NCI-H1694 treated with DMSO at 0.1 percent for 48 hours (cell line): ENCODE measurements around the gene SLC13A5.
"Not testable (repeated sequence)": the region's sequence is repeated elsewhere in the genome, so short reads cannot be mapped to it uniquely, and the experiment has no call there.

Source experiments
- DNase-seq: peaks from one replicate; lab custom pipeline; 2025; lab: John Stamatoyannopoulos, UW

The SLC13A5 gene

DNA sequence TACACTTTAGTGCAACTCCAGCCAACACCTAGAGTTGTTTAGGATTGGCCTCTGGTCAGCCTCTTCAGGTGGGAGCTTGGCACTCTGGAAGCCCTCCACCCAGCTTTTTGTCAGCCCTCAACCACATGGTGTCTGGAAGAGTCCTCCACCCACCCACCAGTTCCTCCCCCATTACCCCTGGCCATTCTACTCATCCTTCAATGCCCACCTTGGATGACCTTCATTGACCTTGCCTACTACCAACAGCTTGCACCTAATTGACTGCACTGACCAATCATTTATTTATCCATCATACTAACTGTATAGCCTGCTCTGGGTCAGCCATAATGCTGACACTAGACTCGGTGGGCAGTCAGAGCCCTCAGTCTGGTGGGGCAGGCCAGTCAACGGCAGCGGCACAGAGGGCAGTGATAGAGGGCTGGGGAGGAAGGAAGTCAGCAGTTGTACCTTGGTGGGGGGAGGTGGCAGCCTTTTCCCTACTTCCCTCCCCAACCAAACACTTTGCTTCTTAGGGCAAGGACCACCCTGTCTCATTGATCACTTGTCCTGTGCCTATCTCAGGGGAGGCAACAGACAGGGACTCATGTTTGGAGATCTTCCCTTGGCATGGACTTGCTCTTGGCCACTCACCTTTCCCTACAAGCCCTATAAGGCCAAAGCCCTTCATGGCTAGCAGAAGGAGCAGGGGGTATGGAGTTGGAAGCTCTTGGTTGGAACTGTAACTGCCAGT, 29.3 kb downstream of the SLC13A5 start:
- no peak for DNase-seq

DNA sequence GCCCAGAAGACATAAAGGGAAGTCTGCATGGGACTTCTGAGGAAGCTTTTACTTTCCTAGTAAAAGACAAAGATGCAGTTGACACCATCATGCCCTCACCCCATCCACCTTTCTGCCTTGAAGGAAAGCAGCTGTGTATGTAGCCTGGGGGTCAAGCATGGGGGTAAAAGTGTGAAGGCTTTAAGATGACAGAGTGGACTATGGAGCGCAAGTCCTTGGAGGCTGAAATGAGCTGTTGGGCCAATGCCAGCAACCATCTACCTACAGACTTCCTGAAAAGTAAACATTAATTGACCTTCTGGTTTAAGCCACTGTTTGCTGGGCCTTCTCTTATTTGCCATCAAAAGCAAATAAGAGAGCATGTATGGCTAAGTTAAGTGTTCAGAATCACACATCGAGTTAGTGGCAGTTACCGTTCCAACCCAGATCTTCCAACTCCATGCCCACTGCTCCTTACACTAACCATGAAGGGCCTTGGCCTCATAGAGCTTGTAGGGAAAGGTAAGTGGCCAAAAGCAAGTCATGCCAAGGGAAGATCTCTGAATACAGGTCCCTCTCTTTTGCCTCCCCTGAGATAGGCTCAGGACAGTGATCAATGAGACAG, 30.0 kb downstream of the SLC13A5 start:
- no peak for DNase-seq

DNA sequence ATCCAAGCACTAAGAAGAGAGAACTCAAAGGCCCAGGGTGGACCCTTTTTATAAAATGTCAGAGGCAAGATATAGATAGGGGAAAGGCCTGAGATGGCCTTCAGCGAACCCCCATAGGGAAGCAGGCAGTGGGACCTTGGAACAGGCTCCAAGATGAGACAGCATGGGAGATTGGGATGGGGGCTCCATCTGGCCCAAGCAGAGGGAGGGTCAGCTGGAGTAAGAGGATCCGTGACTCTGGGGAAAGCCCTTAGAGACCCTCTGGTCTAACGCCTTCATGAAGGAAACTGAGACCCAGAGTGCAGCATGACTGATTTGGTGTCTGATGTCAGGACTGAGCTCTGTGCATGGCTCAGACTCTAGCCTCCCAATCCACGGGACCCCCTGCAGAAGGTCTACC, 30.8 kb downstream of the SLC13A5 start:
- DNase-seq: no peak

DNA sequence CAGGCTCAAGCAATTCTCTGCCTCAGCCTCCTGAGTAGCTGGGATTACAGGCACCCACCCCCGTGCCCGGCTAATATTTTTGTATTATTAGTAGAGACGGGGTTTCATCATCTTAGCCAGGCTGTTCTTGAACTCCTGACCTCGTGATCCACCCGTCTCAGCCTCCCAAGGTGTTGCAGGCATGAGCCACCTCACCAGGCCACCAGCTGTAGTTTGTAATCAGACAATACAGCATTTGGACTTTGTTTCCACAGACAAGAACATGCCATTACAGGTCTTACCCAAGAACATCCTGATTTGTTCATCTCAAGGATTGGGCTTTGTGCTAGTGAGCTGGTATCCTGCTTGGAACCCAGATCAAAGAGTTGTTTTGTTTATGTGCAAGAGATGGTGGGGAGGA, 31.5 kb downstream of the SLC13A5 start:
- DNase-seq: no peak

DNA sequence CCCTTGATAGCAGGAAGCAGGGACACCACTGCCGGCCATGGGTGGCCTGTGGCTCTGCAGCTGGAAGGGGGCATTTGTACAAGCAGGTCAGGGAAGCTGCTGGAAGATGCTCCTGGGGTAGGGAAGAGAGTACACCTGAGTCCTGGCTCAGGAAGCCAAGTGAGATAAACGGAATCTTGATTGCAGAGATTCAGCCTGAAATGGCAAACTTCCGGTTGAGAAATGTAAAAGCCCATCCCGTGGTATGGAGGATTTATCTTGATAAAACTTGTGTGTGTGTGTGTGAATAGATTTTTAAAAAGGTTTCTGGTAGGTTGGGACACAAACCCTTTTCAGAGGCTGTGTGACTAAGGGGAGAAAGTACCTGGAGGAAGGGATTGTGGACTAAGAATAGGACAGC, 32.0 kb downstream of the SLC13A5 start:
- DNase-seq: no peak

DNA sequence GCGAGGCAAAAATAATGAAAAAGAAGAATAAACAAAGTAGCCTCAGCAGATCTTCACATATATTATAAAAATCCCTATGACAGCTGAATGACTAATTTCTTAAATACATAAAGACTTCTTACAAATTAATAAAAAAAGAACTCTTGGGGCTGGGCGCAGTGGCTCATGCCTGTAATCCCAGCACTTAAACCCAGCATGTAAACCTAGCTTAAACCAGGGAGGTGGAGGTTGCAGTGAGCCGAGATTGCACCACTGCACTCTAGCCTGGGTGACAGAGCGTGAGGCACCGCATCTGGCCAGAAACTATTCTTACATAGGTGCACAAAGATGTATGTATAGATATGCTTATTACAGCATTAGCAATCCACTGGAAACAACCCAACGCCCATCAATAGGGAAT, 33.9 kb downstream of the SLC13A5 start:
- DNase-seq: no peak

- DNase-seq: no peak
Measured at GRCh38 chr17:6677946-6678345, 35.2 kb downstream of the SLC13A5 start.

DNA sequence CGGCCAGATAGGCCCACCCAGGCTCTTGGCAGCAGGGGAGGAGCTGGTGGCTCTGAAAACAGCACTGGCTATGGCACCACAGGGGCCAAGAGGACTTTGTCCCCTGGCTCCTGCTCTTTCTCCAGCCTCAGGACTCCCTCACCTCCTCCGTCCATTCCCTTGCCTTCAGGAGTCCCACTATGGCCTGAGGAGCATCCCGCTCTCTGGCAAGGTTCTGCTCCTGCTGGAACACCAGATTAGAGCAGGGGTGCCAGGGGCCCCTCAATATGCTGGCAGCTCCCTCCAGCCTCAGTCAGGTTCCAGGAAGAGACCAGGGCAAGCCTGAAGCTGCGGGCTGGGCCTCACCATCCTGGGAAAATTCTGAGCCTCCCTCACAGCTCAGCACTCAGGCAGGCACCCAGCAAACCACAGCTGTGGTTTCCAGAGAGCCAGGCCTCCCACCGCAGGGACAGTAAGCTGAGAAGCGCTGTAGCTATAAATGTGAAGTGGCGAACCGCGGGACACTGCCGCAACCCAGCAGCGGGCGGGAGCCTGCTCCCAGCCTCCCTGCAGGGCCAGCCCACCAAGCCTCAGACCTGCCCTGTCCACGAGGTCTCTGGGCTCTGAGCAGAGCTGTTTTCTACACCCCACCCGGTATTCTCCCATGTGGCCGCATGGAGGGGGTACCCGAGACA, 35.9 kb downstream of the SLC13A5 start:
- no peak for DNase-seq

- DNase-seq: no peak
Measured at GRCh38 chr17:6676802-6677157, 36.4 kb downstream of the SLC13A5 start.

DNA sequence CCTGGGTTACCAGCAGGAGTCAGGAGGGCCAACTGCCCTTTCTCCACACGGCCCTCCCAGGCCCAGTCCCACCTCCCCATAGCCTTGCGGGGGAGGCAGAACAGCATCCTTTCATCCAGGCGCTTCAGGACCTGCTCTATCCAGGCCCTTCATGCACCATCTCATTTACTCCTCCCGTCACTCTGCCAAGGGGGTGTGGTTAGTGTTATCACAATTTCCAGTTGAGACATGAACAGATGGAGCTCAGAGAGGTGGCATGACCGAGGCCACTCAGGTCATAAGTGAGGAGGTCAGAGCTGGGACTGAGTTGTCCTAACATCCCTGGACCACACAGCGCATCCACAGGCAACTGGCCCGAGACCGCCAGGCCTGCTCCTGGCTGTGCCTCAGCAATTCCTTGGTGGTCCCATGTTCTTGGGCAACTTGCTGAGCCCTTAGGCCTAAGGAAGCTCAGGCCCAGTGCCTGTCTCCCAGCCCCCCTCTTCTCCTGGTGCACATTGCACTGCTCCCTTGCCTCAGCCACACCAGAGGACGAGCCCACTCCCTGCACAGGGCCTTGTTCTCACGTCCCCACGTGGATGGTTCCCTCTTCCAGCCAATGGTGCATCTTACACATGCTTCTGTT, 37.9 kb downstream of the SLC13A5 start:
- no peak for DNase-seq

DNA sequence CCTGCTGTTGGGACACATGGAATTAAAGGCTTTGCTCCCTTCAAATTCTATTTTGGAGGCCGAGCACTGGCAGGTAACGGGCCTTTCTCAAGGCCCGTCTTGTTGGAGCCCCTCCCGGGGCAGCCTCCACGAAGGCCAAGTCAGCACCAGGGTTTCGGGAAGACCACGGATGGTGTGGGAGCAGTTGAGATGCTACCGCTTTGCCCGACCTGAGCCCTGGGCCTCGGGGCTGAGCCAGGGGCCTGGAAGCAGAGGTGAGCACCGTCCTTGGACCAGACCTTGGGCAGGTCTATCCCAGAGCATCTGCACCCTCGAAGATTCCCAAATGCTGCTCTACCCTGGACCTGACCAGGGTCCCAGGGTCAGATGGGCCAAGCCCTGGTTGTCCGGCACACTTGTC, 38.6 kb downstream of the SLC13A5 start:
- DNase-seq: no peak

- DNase-seq: no peak
Measured at GRCh38 chr17:6671431-6671830, 41.7 kb downstream of the SLC13A5 start.

DNA sequence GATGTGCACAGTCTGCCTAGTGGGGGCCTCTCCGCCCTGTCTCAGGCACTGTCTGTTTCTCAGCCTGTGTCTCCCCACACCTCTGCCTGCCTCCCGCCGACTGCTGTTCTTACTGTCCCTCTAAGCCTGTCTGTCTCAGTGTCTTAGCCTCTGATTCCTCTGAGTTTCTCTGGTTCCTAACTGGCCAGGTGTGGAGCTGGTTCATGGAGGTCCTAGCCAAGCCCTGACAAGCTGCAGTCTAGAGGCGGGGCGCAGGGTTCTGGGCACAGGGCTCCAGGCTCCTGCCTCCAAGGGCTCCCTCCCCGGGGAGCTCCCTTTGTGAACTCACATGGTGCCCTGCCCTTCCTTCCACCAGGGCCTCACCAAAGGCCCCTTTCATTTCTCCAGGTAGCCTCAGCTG, 42.2 kb downstream of the SLC13A5 start:
- no peak for DNase-seq

GRCh38 chr17:6670571-6670970, 42.6 kb downstream of the SLC13A5 start:
- DNase-seq: no peak

DNA sequence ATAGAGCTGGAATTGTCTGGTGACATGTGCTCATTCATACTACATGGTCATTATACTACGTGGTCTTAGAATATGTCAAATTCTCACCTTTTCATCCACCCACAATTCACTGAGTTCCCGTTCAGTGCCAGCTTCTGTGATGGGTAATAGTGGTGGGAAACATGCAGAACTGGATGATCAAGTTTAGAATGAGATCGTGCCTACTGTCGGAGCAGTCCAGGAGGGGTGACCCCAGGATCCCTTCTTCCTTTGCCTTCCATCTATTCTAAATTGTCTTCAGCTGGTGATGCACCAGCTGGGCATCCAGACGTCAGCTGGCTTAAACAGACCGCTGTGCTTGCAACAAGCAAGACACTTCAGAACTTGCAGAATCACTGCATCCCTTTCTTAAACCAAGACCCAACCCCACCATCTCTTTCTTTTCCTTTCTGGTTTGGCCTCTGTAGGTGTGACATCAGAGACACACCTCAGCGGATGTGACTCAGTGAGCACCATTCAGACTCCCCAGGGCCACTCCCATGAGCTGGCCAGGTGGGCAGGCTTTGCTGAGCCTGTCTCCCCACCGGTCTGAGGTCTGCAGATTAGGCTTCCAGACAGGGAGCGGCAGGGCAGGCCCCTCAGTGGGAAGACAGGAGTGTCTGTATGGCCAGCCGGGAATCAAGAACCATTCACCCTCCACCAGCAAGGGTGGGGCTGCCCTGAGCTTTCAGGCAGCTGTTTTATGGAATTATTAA, 43.5 kb downstream of the SLC13A5 start:
- DNase-seq: no peak

GRCh38 chr17:6668727-6669425, 44.3 kb downstream of the SLC13A5 start:
- DNase-seq: no peak

- DNase-seq: no peak
Measured at GRCh38 chr17:6668219-6668618, 45.0 kb downstream of the SLC13A5 start.

DNA sequence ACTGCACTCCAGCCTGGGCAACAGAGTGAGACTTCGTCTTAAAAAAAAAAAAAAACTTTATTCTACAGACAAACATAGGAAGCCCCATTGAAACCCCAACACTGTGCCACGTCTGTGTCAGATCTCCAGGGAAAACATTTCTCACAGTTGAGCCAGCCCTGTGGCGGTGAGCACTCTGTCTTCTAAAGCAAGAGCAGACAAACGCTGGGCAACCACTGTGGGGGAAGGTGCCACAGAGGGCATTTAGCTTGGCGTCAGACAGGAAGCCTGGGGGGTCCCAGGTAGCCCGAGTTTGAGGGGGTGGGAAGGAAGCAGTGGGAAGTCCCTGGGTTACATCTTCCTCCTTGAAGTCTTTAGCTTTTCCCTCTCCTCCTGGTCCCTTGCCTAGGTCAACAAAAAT, 45.7 kb downstream of the SLC13A5 start:
- DNase-seq: no peak

DNA sequence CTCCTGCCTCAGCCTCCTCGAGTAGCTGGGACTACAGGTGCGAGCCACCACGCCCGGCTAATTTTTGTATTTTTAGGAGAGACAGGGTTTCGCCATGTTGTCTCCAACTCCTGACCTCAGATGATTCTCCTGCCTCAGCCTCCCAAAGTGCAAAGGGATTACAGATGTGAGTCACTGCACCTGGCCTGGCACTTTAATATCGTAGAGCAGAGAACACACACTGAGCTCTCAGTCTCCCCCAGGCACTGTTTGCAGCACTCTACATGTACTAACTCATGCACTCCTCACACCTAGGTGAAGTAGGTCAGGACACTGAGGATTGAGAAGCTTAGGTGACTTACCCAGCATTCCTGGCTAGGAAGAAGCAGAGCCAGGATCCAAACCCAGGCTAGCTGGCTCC, 46.6 kb downstream of the SLC13A5 start:
- DNase-seq: no peak

- DNase-seq: peak; percentile 39
Measured at GRCh38 chr17:6666077-6666521, 47.1 kb downstream of the SLC13A5 start.

GRCh38 chr17:6663200-6663599, 50.0 kb downstream of the SLC13A5 start:
- DNase-seq: not testable (repeated sequence)

GRCh38 chr17:6661464-6661848, 51.7 kb downstream of the SLC13A5 start:
- no peak for DNase-seq
